ENCODE results near the gene HOXD9. TPM values are rescaled to one million over a fixed set of nuclear protein-coding genes. Genes with fewer than 3 reads are reported as not detected.

HOXD9 gene
- polyA plus RNA-seq, 3 donors = not detected

GRCh38 chr2:176146101-176146500, 23.6 kb downstream of the HOXD9 start:
- Histone ChIP-seq H4K20me1 (ENCODE audit: insufficient read depth, low read length) (no peaks in the 10 kb centered on the region), H3K27me3 (ENCODE audit: control insufficient read depth in 2 of 2, insufficient read depth in 2 of 2, low read length in 2 of 2) (peaks cover 91 to 96% of the 10 kb centered on the region in 2 donors), H2AFZ (ENCODE audit: insufficient read depth, low read depth, low read length, poor library complexity, severe bottlenecking) (no peak overlapping the region), H3K27ac (ENCODE audit: low read depth in 1 of 2, low read length in 2 of 2) (no peak overlapping the region), H3K9me3 (replicated peaks in 1 of 2; ENCODE audit: control insufficient read depth in 1 of 2, insufficient read depth in 1 of 2, low read length in 2 of 2) (peaks cover 0 to 51% of the 10 kb centered on the region in 2 donors), H3K4me1 (ENCODE audit: control insufficient read depth in 1 of 2, insufficient read depth in 2 of 2, low read length in 2 of 2) (no peaks in the 10 kb centered on the region), H3K36me3 (replicated peaks in 1 of 2; ENCODE audit: control insufficient read depth in 1 of 2, insufficient read depth in 2 of 2, low read length in 2 of 2) (no peaks in the 10 kb centered on the region), H3K4me3 (replicated peaks in 1 of 3; ENCODE audit: low read depth in 2 of 3, low read length in 3 of 3) (no peak overlapping the region), H3K9ac (ENCODE audit: insufficient read depth, low read length, poor library complexity, severe bottlenecking) (no peak overlapping the region), H3K79me2 (ENCODE audit: insufficient read depth, low read length) (no peaks in the 10 kb centered on the region), H3K4me2 (replicated peaks; ENCODE audit: extremely low read depth, low read length, poor library complexity, severe bottlenecking) (no peak overlapping the region)
- no CpG with 5 or more reads among the region's 6 CpGs for WGBS (ENCODE audit: insufficient coverage)
- Mint-ChIP-seq H3K4me1 (peaks cover under 1% of the 10 kb centered on the region), H3K27ac (no peak overlapping the region), H3K36me3 (peaks cover 0 to 3% of the 10 kb centered on the region in 2 donors), H3K4me3 (peak overlapping the region in 1 of 2 donors; percentile 74), H3K27me3 (ENCODE audit: low read depth in 3 of 3) (peaks cover 95 to 100% (median 96%) of the 10 kb centered on the region in 3 donors), H3K9me3 (peaks cover 0 to 23% (median 10%) of the 10 kb centered on the region in 7 donors)
- intact Hi-C loops (cut with micrococcal nuclease) = no loop called here
- DNase-seq = no peak
- no peak for TF ChIP-seq CTCF (IDR thresholded peaks at IDR 0.05)

- H3K4me2 ChIP-seq (replicated peaks; ENCODE audit: extremely low read depth, low read length, poor library complexity, severe bottlenecking) = no peak overlapping the region
- DNase-seq = no peak
Measured at GRCh38 chr2:176146645-176147044, 24.1 kb downstream of the HOXD9 start.

More at GRCh38 chr2:176146645-176147044, 24.1 kb downstream of the HOXD9 start:
- peaks cover 2 to 3% of the 10 kb centered on the region in 2 donors for H3K36me3 Mint-ChIP-seq
- H3K4me3 Mint-ChIP-seq = peak overlapping the region in 1 of 2 donors; percentile 74
- peaks cover 95 to 100% (median 95%) of the 10 kb centered on the region in 3 donors for H3K27me3 Mint-ChIP-seq (ENCODE audit: low read depth in 3 of 3)
- no peak for TF ChIP-seq CTCF (IDR thresholded peaks at IDR 0.05)
- Histone ChIP-seq H3K36me3 (replicated peaks in 1 of 2; ENCODE audit: control insufficient read depth in 1 of 2, insufficient read depth in 2 of 2, low read length in 2 of 2) (no peaks in the 10 kb centered on the region), H3K27me3 (ENCODE audit: control insufficient read depth in 2 of 2, insufficient read depth in 2 of 2, low read length in 2 of 2) (peaks cover 91 to 96% of the 10 kb centered on the region in 2 donors), H4K20me1 (ENCODE audit: insufficient read depth, low read length) (no peaks in the 10 kb centered on the region), H3K9ac (ENCODE audit: insufficient read depth, low read length, poor library complexity, severe bottlenecking) (no peak overlapping the region), H3K9me3 (replicated peaks in 1 of 2; ENCODE audit: control insufficient read depth in 1 of 2, insufficient read depth in 1 of 2, low read length in 2 of 2) (peaks cover 0 to 56% of the 10 kb centered on the region in 2 donors), H3K4me3 (replicated peaks in 1 of 3; ENCODE audit: low read depth in 2 of 3, low read length in 3 of 3) (no peak overlapping the region), H3K27ac (ENCODE audit: low read depth in 1 of 2, low read length in 2 of 2) (no peak overlapping the region), H3K79me2 (ENCODE audit: insufficient read depth, low read length) (no peaks in the 10 kb centered on the region), H3K4me1 (ENCODE audit: control insufficient read depth in 1 of 2, insufficient read depth in 2 of 2, low read length in 2 of 2) (no peaks in the 10 kb centered on the region), H2AFZ (ENCODE audit: insufficient read depth, low read depth, low read length, poor library complexity, severe bottlenecking) (no peak overlapping the region)
- no peak overlapping the region for H3K27ac Mint-ChIP-seq
- intact Hi-C loops (cut with micrococcal nuclease) = no loop called here
- peaks cover 0 to 27% (median 9%) of the 10 kb centered on the region in 7 donors for H3K9me3 Mint-ChIP-seq
- peaks cover 2% of the 10 kb centered on the region for H3K4me1 Mint-ChIP-seq

Measured in CD14-positive monocyte (primary cell).